A549 (cell line): ENCODE results near the gene NKX2-1. TPM values are rescaled to one million over a fixed set of nuclear protein-coding genes. Genes with fewer than 3 reads are reported as not detected.

Experiments
- ATAC-seq, 2 experiments: fragments of 200-7000 bp in 1 of 2; fragments of >200 bp in 1 of 2; cut with Nextera tagmentation in 1 of 2; cut with Tn5 transposase in 1 of 2; 3 replicates each; pipeline versions ENCODE4 v1.8.0 to v1.9.1; 2018 to 2020; ENCODE audit warnings: mild to moderate bottlenecking in 1 of 2, moderate library complexity in 1 of 2
- CTCF ChIA-PET: fragments of 300-600 bp; sonication (Branson Sonifier 250); formaldehyde crosslinking; extraction: SDS; loops from one replicate; lab custom pipeline; 2021; ENCODE audit warnings: antibody characterized with exemption, inconsistent platforms; lab: Yijun Ruan, JAX
- POLR2A ChIA-PET: fragments of 350-600 bp; formaldehyde crosslinking; extraction: SDS; loops from one replicate; lab custom pipeline; 2021; ENCODE audit warnings: antibody characterized with exemption, inconsistent platforms; lab: Yijun Ruan, JAX
- DNase-seq, 2 experiments: peaks; one replicate each; pipeline versions ENCODE4 v3.0.0 to v3.0.0-alpha.2; 2011 to 2016; ENCODE audit warnings: low read depth in 1 of 2, low spot score in 1 of 2
- FAIRE-seq: peaks from 2 replicates; lab custom pipeline; 2011; peaks lifted over from hg19 to GRCh38; lab: Jason Lieb, UNC
- H3K27ac ChIP-seq, 2 experiments: fragments of >200 bp; sonication (Bioruptor Twin); formaldehyde crosslinking; 3 replicates each; pipeline ENCODE4 v1.5.1; 2016 to 2017
- H3K4me1 ChIP-seq: fragments of >200 bp; sonication (Bioruptor Twin); formaldehyde crosslinking; 3 replicates; pipeline ENCODE4 v1.6.1; 2016
- H3K4me2 ChIP-seq: fragments of >200 bp; sonication (Bioruptor Twin); formaldehyde crosslinking; 3 replicates; pipeline ENCODE4 v1.6.1; 2016
- H3K4me3 ChIP-seq: fragments of >200 bp; sonication (Bioruptor Twin); formaldehyde crosslinking; 3 replicates; pipeline ENCODE4 v1.5.1; 2016
- H3K9me3 ChIP-seq: fragments of >200 bp; sonication (Bioruptor Twin); formaldehyde crosslinking; 3 replicates; pipeline ENCODE4 v1.6.1; 2016
- CHD2 ChIP-seq: fragments of 150-350 bp; IDR thresholded peaks from 2 replicates; pipeline ENCODE4 v1.6.1; 2014; ENCODE audit warnings: low read length; ENCODE audit not compliant: partially characterized antibody
- FOSL2 ChIP-seq, 2 experiments: fragments of 450-650 bp in 1 of 2; fragments of >200 bp in 1 of 2; sonication (Bioruptor Twin) in 1 of 2; formaldehyde crosslinking; IDR thresholded peaks; 2 replicates each; pipeline versions ENCODE4 v1.5.0 to v1.6.1; 2016 to 2020; ENCODE audit warnings: mild to moderate bottlenecking in 1 of 2, moderate library complexity in 1 of 2
- HEYL ChIP-seq: fragments of 250-450 bp; sonication (Bioruptor Pico); IDR thresholded peaks from 2 replicates; pipeline ENCODE4 v1.8.0; 2021; ENCODE audit warnings: mild to moderate bottlenecking, moderate library complexity
- HOXA7 ChIP-seq: fragments of 250-450 bp; sonication (Bioruptor Pico); IDR thresholded peaks from 2 replicates; pipeline ENCODE4 v1.5.0; 2020; ENCODE audit warnings: mild to moderate bottlenecking, moderate library complexity
- MYC ChIP-seq: IDR thresholded peaks from 2 replicates; pipeline ENCODE4 v1.6.1; 2012; ENCODE audit warnings: mild to moderate bottlenecking, inconsistent platforms, low read length, improper control_type of control experiment, borderline replicate concordance
- PBX3 ChIP-seq: IDR thresholded peaks from 2 replicates; pipeline ENCODE4 v1.6.1; 2012
- RARB ChIP-seq: fragments of 250-450 bp; sonication (Bioruptor Pico); IDR thresholded peaks from 2 replicates; pipeline ENCODE4 v1.8.0; 2021; ENCODE audit warnings: mild to moderate bottlenecking, moderate library complexity
- RNF2 ChIP-seq: fragments of 200-600 bp; sonication (generic); IDR thresholded peaks from 2 replicates; pipeline ENCODE4 v1.6.1; 2016; ENCODE audit warnings: low read depth, mild to moderate bottlenecking, antibody characterized with exemption, moderate library complexity, borderline replicate concordance
- TP53 ChIP-seq: fragments of 250-450 bp; sonication (Bioruptor Pico); IDR thresholded peaks from 2 replicates; pipeline ENCODE4 v1.5.0; 2021; ENCODE audit warnings: mild to moderate bottlenecking, moderate library complexity
- ZSCAN20 ChIP-seq: fragments of 250-450 bp; sonication (Bioruptor Pico); IDR thresholded peaks from 2 replicates; pipeline ENCODE4 v1.8.0; 2022; ENCODE audit warnings: mild to moderate bottlenecking, moderate library complexity
- WGBS: methylation state at CpG from one replicate; pipeline ENCODE4 v1.1.6; 2017; ENCODE audit errors: missing lambda C conversion rate; 5-methylcytosine and 5-hydroxymethylcytosine counted together
- polyA plus RNA-seq, 4 experiments: library from polyadenylated mRNA; depleted of rRNA in 3 of 4; stranded (reverse); fragments of >200 nt; fragmentation: RNase III in 1 of 4; extraction: RNeasy Plus Mini Kit Qiagen cat#74134 plus additional on column Dnase treatment in 1 of 4; gene quantifications; 2 replicates in 3 of 4; 3 replicates in 1 of 4; pipeline ENCODE4 v1.2.3, GENCODE V29; 2011 to 2017
- TF ChIP-seq, protein P1 (sequence below): fragments of 250-450 bp; sonication (Bioruptor Pico); IDR thresholded peaks from 2 replicates; pipeline ENCODE4 v1.5.0; 2020; ENCODE audit warnings: low read depth, mild to moderate bottlenecking, moderate library complexity
- TF ChIP-seq, protein P2 (sequence below): fragments of >200 bp; sonication (Bioruptor Twin); formaldehyde crosslinking; IDR thresholded peaks from 3 replicates; pipeline ENCODE4 v1.5.1; 2016

The NKX2-1 gene
- polyA plus RNA-seq, 2 of the 4 experiments (the other 2 are of a cell fraction): not detected

GRCh38 chr14:36538051-36538450 is 18.0 kb upstream of the NKX2-1 start:
- H3K27ac ChIP-seq: no peak overlapping the region
- ATAC-seq (no peak), FAIRE-seq (no peak), DNase-seq (no peak)
- H3K4me1 ChIP-seq: no peaks in the 10 kb centered on the region
- ChIA-PET POLR2A (no interaction called here), CTCF (interaction anchor here (1.3 to 4.1 kb wide), 6 partner anchors 10 to 468 kb away, joined by 3 to 61 read pairs (median 5); no protein-coding TSS in a partner anchor)
- TF ChIP-seq PBX3 (no peak), FOSL2 (IDR thresholded peaks at IDR 0.05) (no peak), FOSL2 (CRISPR knock-in tag; IDR thresholded peaks at IDR 0.05) (no peak), CHD2 (no peak), HOXA7 (no peak)
- TF ChIP-seq, protein P1, sequence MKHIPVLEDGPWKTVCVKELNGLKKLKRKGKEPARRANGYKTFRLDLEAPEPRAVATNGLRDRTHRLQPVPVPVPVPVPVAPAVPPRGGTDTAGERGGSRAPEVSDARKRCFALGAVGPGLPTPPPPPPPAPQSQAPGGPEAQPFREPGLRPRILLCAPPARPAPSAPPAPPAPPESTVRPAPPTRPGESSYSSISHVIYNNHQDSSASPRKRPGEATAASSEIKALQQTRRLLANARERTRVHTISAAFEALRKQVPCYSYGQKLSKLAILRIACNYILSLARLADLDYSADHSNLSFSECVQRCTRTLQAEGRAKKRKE (CRISPR knock-in tag): no peak
- H3K4me3 ChIP-seq: no peak overlapping the region
- peaks cover 9% of the 10 kb centered on the region; the same call in 1 of the 3 replicates for H3K9me3 ChIP-seq
- WGBS: 5% methylated on average over 1 of the region's 1 CpG
- H3K4me2 ChIP-seq: no peak overlapping the region

DNA sequence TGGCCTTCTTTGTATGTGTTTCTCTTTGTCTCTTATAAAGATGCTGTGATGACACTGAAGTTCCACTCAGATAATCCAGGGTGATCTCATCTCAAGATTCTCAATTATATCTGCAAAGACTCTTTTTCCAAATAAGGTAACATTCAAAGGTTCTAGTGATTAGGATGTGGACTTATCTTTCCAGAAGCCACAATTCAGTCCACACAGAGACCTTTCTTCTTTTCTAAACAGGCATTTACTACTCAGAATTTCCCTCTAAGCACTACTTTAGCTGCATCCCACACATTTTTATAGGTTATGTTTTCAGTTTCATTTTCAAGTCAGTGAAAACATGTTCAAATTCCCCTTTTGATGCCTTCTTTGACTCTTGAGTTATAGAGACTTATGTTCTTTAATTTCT is 9.0 kb upstream of the NKX2-1 start:
- no peak for FAIRE-seq
- ChIA-PET POLR2A (no interaction called here), CTCF (interaction anchor here (1.8 kb wide), 1 partner anchor 10 kb away, joined by 5 read pairs; no protein-coding TSS in a partner anchor)

DNA sequence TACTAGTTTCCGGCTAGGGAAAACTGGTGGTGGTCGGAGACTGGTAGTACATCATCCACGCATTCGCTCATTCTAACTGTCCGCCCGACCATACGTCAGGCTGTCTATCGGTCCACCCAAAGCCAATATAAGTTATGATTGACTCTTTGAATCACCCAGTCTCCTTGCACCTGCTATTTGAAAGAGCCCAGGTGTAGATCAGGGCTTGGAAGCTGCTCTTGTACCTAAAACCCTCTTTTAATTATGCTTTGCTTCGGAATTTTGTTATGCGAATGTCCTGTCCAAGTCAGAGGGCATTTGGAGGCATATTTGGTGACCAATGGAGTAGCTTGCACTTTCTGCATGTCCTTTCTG is 5.7 kb upstream of the NKX2-1 start:
- Histone ChIP-seq H3K27ac (no peak overlapping the region), H3K4me3 (peak overlapping the region; percentile 39), H3K9me3 (no peaks in the 10 kb centered on the region), H3K4me1 (peaks cover 4% of the 10 kb centered on the region; the same call in 1 of the 3 replicates), H3K4me2 (peak overlapping the region; percentile 86)
- DNase-seq: no peak
- POLR2A ChIA-PET: no interaction called here
- FAIRE-seq: no peak
- no peak for ATAC-seq
- 0 out of 2 replicates have a peak, but pooled peaks have one; percentile 31 for TF ChIP-seq RNF2
- no peak for TF ChIP-seq RARB (CRISPR knock-in tag)
- CTCF ChIA-PET: interaction anchor here (0.7 to 7.4 kb wide), 47 partner anchors 8 to 699 kb away, joined by 3 to 66 read pairs (median 5); partner anchors contain the start of genes BRMS1L and MBIP
- 1% methylated on average over 10 of the region's 10 CpGs for WGBS

More for the DNA sequence above, 9.0 kb upstream of the NKX2-1 start:
- Histone ChIP-seq H3K27ac (no peak overlapping the region), H3K4me3 (no peak overlapping the region), H3K4me1 (peaks cover 4% of the 10 kb centered on the region; the same call in 1 of the 3 replicates), H3K4me2 (no peak overlapping the region), H3K9me3 (no peaks in the 10 kb centered on the region; the same call in 2 of the 3 replicates)
- ATAC-seq: no peak
- TF ChIP-seq ZSCAN20 (no peak), TP53 (CRISPR knock-in tag) (no peak), PBX3 (no peak), MYC (no peak), HEYL (CRISPR knock-in tag) (no peak)
- TF ChIP-seq, protein P2, sequence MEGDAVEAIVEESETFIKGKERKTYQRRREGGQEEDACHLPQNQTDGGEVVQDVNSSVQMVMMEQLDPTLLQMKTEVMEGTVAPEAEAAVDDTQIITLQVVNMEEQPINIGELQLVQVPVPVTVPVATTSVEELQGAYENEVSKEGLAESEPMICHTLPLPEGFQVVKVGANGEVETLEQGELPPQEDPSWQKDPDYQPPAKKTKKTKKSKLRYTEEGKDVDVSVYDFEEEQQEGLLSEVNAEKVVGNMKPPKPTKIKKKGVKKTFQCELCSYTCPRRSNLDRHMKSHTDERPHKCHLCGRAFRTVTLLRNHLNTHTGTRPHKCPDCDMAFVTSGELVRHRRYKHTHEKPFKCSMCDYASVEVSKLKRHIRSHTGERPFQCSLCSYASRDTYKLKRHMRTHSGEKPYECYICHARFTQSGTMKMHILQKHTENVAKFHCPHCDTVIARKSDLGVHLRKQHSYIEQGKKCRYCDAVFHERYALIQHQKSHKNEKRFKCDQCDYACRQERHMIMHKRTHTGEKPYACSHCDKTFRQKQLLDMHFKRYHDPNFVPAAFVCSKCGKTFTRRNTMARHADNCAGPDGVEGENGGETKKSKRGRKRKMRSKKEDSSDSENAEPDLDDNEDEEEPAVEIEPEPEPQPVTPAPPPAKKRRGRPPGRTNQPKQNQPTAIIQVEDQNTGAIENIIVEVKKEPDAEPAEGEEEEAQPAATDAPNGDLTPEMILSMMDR: no peak
- DNase-seq: no peak
